CD4-positive, alpha-beta T cell treated with Interleukin-10 for 1 hour (primary cell): ENCODE measurements around the gene TMEM121B.

Source experiments
- DNase-seq: peaks from one replicate; pipeline ENCODE4 v3.0.0-alpha.2; 2020

TMEM121B gene

DNA sequence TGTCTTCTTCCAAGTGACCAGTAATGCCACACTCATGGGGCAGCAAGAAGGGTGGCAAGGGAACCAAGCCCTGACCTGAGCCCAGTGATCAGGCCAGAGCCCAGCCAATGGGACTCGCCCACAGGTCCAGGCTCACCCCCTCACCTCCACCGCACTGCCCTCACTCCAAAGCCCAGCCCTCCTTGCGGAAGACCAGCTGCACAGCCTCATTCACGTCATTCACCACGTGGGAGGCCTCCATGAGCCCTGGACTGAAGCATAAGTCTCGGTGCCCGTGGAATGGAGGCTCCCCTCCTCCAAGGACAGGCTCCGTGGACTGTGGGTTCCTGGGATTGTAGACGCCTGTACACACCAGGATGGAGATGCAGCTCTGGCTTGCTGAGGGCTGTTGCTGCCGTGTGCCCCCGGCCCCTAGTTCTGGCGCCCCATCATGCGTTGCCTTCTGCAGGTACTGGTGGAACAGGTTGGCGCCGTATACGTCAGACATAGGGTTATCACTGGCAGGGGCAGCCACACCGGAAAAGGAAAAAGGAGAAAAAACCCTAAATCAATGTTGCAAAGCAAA is 16.8 kb upstream of the TMEM121B start:
- no peak for DNase-seq

GRCh38 chr22:17137170-17137569 is 16.0 kb upstream of the TMEM121B start:
- no peak for DNase-seq

DNA sequence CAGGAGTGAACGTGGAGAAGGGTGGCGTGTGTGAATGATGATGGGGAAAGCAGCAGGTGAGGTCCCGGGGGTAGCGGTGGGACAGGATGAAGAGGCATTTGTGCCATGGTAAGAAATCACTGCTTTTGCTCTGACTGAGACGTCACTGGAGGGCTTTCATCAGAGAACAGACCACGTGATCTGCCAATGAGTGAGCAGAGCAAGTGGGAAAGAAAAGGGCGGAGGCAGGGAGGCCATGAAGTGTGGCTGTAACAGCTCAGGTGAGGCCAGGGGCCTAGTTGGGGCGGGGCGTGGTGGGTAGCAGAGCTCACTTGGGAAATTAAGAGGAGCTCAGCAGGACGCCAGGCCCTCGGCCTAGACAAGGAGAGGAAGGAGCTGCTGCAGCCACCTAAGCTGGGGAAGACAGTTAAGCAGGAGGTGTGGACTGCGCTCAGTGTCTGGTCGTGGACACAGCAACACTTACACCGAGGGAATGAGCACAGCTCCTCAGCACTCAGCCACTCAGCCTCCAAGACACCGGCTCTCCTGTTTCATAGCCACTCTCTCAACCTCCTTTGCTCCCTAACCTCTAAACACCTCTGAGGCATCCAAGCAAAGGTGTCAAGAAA is 14.1 kb upstream of the TMEM121B start:
- DNase-seq = no peak

DNA sequence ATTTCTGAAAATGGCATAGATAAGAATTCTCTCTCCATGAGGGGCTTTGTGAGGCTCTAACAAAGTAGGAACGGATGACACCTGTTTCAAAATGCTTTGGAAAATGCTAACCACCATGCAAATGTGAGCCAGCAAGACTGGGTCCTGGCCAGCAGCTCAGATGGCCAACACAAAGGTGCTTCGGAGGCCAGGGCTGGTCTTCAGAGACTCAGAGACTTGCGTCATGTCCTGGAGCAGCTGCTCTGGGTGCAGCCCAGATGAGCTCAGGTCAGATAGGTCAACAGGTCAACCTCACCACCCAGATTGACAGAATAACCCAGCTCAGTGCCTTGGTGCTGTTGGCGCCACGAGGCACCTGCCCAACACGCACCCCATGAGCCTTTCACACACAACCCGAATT is 12.0 kb upstream of the TMEM121B start:
- DNase-seq = no peak

DNA sequence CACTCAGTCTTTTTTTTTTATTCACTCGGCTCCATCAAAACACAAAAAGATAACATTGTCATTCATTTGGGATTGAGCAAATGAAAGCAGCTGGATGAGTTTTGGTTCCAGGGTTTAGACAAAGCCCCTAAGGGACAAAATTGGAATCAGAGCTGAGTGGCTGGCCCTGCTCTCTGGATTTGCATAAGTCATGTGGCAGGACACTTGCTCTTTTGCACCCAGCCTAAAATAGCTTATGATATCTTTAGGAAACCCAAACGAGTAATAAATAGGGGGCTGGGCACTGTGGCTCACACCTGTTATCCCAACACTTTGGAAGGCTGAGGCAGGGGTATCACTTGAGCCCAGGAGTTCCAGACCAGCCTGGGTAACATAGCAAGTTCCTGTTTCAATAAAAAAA is 11.0 kb upstream of the TMEM121B start:
- DNase-seq = no peak

GRCh38 chr22:17131686-17132085 is 10.5 kb upstream of the TMEM121B start:
- DNase-seq = no peak

DNA sequence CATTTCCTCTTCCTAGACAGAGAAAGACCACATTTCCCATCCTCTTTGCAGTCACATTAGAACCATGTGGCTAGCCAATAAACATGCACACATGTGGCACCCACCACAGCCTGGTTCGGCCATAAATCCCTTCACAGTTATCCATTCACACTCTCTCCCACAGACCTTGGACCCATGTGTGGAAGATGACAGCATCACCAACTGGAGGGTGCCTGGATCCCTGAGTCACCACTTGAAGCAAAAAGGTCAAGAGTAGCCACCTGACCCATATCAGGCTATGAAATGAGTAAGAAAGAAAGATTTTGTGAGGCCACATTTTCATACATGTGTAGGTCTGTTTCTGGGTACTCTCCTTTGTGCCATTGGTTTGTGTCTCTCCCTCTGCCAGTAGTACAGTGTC is 9.0 kb upstream of the TMEM121B start:
- DNase-seq = no peak

- no peak for DNase-seq
These were observed 388 bp downstream of the TMEM121B start for GRCh38 chr22:17120711-17121232.

GRCh38 chr22:17120281-17120680 is 879 bp downstream of the TMEM121B start:
- peak; percentile 62 for DNase-seq

GRCh38 chr22:17119481-17120202 is 1.5 kb downstream of the TMEM121B start:
- no peak for DNase-seq

DNA sequence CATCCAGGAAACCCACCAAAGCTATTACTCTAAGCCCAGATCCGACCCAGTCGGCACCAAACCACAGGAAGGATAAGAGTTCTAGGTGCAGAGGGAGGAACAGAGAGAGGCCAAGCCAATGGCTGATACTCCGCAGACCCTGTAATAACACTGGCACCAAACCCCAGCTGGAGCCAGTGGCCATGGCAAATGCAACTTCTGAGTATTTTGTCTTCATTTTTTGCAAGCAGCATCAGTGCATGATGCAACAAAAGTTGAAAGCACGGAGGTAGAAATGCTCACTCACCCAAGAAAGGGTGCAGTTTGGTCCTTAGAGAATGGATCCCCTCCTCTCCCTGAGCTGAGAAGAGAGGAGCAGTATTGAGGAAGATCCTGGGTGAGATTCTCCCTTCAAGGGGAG is 2.8 kb downstream of the TMEM121B start:
- DNase-seq = no peak

DNA sequence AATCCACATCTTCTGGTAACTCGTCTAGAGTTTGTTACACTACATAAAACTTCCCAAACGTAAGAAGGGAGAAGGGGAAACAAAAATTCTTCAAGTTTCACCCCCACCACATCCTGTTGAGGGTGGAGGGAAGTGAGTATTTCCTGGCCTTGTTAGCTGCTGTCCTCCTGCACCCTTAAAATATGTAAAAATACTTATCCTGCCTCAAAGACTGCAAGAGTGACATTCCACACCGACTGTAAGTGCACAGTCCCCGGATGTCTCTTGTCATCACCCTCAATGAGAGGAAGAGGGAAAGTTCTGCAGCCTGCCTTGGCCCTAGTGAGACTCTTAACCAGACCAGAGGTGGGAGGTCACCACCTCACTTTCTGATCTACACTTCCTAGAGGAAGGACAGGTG is 3.3 kb downstream of the TMEM121B start:
- peak; percentile 23 for DNase-seq

GRCh38 chr22:17117400-17117799 is 3.8 kb downstream of the TMEM121B start:
- no peak for DNase-seq

DNA sequence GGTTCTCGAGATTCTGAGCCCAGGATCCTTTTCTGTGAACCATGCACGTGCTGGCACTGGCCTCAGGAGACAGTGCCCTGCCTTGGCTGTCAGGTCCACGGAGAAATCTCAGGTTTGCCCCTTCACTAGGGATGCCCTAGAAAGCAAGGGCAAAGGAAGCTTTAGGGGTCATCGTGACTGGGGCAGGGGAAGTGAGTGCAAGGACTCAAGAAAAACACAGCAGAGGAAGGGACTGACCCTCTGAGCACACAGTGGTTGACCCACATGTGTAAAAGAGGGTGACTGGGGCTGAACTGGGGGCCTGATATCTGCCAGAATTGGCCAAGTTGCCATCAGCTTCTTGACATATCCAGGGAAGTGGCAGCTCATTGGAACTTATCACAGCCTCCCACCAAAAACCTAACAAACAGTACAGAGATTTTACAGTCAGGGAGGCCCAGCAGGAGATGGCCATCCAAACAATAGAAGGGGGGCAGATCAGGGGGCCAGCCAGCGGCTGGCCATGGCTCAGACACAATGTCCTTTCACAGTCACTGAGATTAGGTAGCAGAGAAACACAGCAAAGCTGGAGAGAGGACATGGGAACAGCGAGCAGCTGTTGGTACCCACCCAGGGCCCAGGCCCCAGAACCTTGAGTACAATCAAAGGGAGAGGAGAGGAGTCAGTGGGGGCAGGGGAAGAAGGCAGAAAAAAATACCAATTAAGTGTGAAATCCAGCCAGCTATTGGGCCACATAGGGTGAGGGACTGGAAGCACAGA is 4.4 kb downstream of the TMEM121B start:
- no peak for DNase-seq

GRCh38 chr22:17115945-17116565 is 5.1 kb downstream of the TMEM121B start:
- no peak for DNase-seq

DNA sequence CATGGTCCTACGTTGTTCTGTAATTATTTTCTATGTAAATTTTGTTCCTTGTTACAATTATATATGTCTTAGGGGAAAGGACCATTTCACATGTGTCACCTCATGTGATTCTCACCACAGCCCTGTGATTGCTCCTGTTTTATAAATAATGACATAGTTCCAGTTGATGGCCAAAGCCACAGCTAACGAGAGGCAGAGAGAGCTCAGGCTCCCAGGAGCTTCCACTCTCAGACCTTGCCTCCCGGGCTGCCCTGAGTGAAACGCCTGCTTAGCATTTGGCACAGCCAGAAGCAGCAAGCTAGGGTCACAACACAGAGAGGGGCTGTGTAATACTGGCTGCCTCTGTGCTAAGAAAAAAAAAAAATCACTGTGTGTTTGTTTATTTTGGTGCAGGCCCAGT is 5.9 kb downstream of the TMEM121B start:
- no peak for DNase-seq

DNA sequence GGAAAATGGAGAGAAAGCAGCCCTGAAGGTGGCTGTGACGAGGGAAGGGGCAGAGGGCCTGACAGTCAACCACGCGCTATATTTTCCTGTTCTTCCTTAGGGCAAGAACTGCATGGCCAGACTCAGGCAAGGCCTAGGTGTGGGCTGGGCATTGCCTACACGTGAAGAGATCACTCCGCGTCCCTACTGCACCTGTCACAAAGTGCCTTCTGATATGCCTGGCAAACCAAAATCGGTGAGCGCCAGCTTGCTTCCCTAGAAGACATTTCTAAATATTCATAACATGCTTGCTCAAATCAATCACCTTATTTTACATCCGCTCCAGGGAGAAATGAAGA is 6.3 kb downstream of the TMEM121B start:
- no peak for DNase-seq

- DNase-seq = no peak
These were observed 6.8 kb downstream of the TMEM121B start for GRCh38 chr22:17114173-17114897.

- no peak for DNase-seq
These were observed 7.6 kb downstream of the TMEM121B start for GRCh38 chr22:17113600-17113999.

- no peak for DNase-seq
These were observed 8.6 kb downstream of the TMEM121B start for GRCh38 chr22:17112491-17113042.

DNA sequence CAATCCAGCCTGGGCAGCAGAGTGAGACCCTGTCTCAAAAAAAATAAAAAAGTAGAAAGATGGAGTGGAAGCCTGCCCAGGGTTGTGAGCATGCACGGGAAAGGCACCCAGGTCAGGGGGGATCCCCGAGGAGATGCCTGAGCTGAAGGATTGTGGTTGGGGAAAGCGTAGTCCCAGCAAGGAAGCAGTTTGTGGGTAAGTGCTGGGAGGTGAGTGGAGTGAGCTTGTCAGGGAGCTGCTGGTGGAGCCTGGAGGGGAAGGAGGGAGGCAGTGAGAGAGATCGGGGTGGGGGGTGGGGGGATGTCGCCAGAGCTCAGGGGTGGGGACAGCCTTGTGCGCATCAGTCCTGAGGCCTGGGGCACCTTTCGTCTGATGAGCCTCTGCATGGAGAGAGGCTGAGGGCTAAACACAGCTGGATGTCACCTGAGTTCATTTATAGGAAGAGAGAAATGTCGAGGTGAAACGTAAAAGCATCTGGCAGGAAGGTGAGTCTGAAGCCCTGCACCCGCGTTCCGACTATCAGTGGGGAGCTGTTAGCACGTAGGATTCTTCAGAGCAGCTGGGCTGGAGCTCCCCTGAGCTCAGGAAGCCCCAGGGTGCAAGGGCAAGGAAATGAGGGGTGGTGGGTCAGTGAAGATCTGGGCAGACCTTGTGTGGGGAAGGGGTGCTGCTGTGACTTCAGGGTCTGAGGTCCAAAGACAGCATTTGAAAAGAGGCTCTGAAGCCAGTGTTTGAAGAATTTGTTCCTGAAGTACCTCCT is 10.2 kb downstream of the TMEM121B start:
- DNase-seq = no peak
